ENCODE data around the gene STRIP1. TPM values are rescaled to one million over a fixed set of nuclear protein-coding genes. Genes with fewer than 3 reads are reported as not detected.

The STRIP1 gene, protein sequence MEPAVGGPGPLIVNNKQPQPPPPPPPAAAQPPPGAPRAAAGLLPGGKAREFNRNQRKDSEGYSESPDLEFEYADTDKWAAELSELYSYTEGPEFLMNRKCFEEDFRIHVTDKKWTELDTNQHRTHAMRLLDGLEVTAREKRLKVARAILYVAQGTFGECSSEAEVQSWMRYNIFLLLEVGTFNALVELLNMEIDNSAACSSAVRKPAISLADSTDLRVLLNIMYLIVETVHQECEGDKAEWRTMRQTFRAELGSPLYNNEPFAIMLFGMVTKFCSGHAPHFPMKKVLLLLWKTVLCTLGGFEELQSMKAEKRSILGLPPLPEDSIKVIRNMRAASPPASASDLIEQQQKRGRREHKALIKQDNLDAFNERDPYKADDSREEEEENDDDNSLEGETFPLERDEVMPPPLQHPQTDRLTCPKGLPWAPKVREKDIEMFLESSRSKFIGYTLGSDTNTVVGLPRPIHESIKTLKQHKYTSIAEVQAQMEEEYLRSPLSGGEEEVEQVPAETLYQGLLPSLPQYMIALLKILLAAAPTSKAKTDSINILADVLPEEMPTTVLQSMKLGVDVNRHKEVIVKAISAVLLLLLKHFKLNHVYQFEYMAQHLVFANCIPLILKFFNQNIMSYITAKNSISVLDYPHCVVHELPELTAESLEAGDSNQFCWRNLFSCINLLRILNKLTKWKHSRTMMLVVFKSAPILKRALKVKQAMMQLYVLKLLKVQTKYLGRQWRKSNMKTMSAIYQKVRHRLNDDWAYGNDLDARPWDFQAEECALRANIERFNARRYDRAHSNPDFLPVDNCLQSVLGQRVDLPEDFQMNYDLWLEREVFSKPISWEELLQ
- 13.9 TPM for polyA plus RNA-seq (2012; ENCODE audit: missing spikeins)

DNA sequence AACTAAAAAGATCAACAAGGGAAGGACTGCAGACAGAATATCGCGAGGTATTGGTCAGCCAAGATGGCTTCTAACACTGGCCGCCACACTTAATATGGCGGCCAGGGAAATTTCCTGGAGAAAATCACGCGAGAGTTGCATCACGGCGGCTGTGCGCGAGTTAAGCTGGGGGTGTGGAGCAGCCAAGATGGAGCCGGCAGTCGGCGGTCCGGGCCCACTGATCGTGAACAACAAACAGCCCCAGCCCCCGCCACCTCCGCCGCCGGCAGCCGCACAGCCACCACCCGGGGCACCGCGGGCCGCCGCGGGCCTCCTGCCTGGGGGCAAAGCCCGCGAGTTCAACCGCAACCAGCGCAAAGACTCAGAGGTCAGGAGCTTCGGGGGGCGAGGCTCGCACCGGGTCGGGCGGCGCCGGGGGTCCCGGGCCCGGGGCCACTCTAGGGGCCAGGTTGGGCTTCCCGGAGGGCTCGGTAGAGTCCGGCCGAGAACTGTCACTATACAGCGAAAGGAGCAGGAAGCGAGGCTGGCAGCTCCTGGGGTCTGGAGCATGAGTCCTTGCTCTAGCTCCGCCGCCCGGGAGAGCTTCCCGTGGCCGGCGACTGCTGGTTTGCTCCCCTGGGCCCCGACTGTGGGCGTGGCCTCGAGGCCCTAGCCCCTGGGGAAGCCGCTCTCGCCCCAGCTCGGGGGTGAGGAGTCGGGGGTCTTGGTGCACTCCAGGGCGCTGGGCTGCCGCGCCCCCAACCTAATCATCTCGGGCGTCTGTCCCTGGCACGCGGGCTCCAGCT, at the start of gene STRIP1:
Gene STRIP1 (plus strand): TSS at position 174 of the 785 bp plus-strand sequence. CDS start 14 bp downstream, at position 188.
- DNase-seq (ENCODE audit: insufficient read length), result peak; percentile 72
- FAIRE-seq, result peak; percentile 85
- peak; percentile 77; the same call in 1 of the 2 replicates for TF ChIP-seq POLR2AphosphoS5 (IDR thresholded peaks at IDR 0.05; ENCODE audit: low read depth, low read length)
- peak; percentile 66; the same call in 1 of the 2 replicates for TF ChIP-seq POLR2A (IDR thresholded peaks at IDR 0.05; ENCODE audit: low read depth, low read length)
- TF ChIP-seq TAF1 (IDR thresholded peaks at IDR 0.05; ENCODE audit: borderline replicate concordance, low read depth, low read length), result 0 out of 2 replicates have a peak, but pooled peaks have one; percentile 33

DNA sequence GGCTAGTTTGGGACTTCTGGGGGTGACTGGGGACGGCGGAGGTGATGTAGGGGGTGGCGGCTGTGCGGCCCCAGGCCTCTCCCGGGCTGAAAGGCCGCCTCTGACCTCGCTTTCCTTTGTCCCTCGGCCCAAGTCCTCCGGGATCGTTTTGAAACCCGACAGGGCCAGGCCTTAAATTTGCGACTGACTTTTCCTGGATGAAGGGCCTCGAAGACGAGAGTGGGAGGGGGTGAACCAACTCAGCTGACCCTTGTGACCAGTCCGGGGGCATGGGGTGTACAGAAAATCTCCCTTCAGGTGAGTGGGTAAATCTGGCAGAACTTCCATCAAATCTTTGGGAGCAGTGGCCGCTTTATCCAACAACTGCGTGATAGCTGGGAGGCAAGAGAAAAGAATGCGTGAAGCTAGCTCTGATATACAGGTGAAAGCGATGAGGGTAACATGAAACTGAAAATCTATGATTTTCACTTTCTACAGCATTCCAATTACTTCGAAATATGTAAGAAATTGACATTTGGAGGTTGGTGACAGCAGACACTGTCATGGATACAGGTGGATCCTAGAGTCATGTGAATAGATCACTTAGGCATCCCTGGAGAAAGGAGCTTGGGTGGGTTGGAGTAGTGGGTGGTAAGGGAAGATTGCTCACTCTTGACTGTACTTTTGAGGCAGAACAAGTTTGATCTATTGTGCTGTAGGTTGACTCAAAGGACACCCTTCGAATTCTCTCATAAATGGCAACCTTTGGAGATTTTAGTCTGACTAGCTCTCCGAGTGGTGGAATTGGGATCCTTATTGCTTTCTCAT, 49.0 kb upstream of the STRIP1 start:
- DNase-seq (ENCODE audit: insufficient read length) (no peak), FAIRE-seq (no peak)
- TF ChIP-seq POLR2AphosphoS5 (IDR thresholded peaks at IDR 0.05; ENCODE audit: low read depth, low read length) (no peak), POLR2A (IDR thresholded peaks at IDR 0.05; ENCODE audit: low read depth, low read length) (no peak), TAF1 (IDR thresholded peaks at IDR 0.05; ENCODE audit: borderline replicate concordance, low read depth, low read length) (no peak)

DNA sequence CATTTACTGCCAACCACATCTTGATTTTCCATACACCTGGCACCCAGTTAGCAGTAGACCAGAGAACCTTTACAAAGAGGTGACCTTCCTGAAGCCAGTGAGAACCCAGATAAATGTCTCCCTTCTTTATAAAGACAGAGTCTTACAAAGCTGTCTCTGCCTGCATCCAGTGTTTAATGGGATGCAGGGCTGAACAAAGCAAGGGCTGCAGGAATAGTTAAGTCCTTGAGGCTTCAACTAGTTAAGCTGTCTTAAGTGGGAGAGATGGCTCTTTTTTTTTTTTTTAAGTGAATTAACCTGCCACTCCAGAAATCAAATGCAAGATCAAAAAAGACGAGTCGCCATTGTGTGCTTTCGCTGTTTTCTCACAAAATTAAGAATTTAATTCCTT, 48.4 kb upstream of the STRIP1 start:
- TF ChIP-seq POLR2AphosphoS5 (IDR thresholded peaks at IDR 0.05; ENCODE audit: low read depth, low read length) (no peak), POLR2A (IDR thresholded peaks at IDR 0.05; ENCODE audit: low read depth, low read length) (no peak), TAF1 (IDR thresholded peaks at IDR 0.05; ENCODE audit: borderline replicate concordance, low read depth, low read length) (no peak)
- no peak for FAIRE-seq
- no peak for DNase-seq (ENCODE audit: insufficient read length)

DNA sequence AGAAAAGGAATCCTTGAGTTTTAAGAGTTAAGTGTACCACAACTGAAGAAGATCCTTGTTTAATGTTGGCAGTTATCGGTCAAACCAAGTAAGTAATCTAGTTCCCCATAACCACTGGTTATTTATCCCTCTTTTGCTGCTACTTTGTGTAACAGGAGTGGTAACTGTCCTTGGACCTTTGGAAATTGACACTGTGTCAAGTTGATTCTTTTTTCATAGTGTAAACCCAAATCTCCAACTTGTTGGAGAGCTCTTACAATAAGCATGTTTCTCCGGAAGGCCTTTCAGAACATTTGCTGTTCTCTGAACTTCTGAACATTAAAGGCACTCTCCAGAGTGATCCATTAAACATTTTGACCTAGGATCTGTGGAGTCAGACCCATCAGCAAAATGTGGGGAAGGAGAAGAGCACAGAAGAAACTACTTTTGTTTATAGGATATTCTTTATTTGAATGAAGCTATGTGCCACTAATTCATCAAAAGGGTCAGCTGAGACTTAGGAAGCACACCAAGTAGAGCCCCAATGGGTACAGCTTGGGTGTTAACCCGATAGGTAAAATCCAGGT, 46.0 kb upstream of the STRIP1 start:
- no peak for TF ChIP-seq TAF1 (IDR thresholded peaks at IDR 0.05; ENCODE audit: borderline replicate concordance, low read depth, low read length)
- no peak for TF ChIP-seq POLR2AphosphoS5 (IDR thresholded peaks at IDR 0.05; ENCODE audit: low read depth, low read length)
- no peak for TF ChIP-seq POLR2A (IDR thresholded peaks at IDR 0.05; ENCODE audit: low read depth, low read length)
- FAIRE-seq (no peak), DNase-seq (ENCODE audit: insufficient read length) (no peak)

DNA sequence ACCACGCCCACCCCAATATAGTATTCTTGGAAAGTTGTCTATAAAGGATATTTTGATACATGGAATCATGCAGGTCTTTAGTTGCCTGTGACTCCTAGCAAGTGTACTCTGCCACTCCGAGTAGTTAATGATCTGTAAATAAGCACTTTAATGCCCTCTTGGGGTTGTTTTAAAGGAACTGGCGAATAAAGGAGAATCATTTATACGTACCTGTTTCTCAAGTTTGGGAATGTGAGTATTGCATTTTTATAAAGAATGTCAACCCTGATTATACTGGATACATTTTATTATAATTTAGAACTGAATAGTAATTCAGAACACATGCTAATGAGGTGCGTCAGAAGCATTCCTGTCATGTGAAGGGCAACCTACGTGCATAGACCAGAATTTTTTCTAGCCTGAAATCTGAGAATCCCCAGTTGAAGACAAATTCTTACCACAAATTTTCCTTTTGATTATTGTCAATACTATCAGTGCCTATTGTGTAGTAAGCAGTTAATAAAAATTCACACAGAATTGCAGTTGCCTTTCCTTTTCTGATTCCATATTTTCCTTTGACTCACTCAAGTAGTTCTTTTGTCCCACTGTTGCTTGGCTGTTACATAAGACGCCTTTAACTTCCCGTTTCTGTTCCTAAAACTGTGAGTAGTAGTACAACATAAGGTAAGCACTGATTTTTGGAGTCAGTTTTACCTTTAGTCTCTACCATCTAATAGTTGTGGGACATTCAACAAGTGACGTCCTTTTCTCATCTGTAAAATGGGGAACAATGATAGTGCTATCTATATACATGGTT, 44.7 kb upstream of the STRIP1 start:
- FAIRE-seq (peak; percentile 53), DNase-seq (ENCODE audit: insufficient read length) (no peak)
- TF ChIP-seq TAF1 (IDR thresholded peaks at IDR 0.05; ENCODE audit: borderline replicate concordance, low read depth, low read length) (no peak), POLR2A (IDR thresholded peaks at IDR 0.05; ENCODE audit: low read depth, low read length) (no peak), POLR2AphosphoS5 (IDR thresholded peaks at IDR 0.05; ENCODE audit: low read depth, low read length) (no peak)

DNA sequence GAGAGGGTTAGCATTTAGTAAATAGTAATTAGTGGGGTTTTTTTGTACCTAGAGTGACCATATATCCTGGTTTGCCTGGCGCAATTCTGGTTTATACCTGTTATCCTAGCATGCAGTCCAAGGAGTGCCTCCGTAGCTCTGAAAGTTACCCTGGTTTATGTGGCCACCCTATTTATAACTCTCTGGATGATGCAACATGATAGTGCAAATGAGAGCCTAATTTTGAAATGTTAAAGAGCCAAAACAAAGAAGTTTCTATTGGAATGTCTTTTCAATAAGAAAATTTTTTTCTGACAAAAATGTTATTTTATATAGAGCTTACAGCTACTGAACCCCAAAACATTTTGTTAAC, 44.1 kb upstream of the STRIP1 start:
- no peak for DNase-seq (ENCODE audit: insufficient read length)
- FAIRE-seq, result no peak
- TF ChIP-seq TAF1 (IDR thresholded peaks at IDR 0.05; ENCODE audit: borderline replicate concordance, low read depth, low read length) (no peak), POLR2AphosphoS5 (IDR thresholded peaks at IDR 0.05; ENCODE audit: low read depth, low read length) (no peak), POLR2A (IDR thresholded peaks at IDR 0.05; ENCODE audit: low read depth, low read length) (no peak)

DNA sequence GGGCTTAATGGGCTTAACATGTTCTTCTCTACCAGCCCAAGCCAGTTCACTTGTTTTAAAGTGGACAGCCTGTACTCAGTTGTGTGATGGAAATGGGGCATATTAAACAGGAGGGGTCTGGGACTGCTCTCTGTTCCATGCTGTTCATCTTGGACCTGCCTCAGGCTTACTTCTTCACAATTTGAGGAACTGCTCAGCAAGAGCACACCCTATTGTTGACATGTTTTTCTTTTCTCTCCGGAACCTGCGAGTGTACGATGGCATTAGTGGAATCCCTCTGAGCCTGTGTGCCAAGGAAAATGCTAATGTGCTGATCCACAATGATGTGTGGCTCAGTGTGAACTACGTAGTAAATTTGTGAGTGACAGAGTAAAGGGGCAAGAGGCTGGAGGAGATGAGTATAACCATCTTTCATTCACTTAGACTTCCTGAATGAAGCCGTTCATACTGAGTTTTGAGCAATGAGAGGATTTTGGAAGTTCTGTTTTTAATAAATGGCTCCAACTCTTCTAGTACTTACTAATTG, 43.0 kb upstream of the STRIP1 start:
- DNase-seq (ENCODE audit: insufficient read length) (no peak), FAIRE-seq (no peak)
- TF ChIP-seq POLR2AphosphoS5 (IDR thresholded peaks at IDR 0.05; ENCODE audit: low read depth, low read length), result no peak
- TF ChIP-seq TAF1 (IDR thresholded peaks at IDR 0.05; ENCODE audit: borderline replicate concordance, low read depth, low read length), result no peak
- no peak for TF ChIP-seq POLR2A (IDR thresholded peaks at IDR 0.05; ENCODE audit: low read depth, low read length)

DNA sequence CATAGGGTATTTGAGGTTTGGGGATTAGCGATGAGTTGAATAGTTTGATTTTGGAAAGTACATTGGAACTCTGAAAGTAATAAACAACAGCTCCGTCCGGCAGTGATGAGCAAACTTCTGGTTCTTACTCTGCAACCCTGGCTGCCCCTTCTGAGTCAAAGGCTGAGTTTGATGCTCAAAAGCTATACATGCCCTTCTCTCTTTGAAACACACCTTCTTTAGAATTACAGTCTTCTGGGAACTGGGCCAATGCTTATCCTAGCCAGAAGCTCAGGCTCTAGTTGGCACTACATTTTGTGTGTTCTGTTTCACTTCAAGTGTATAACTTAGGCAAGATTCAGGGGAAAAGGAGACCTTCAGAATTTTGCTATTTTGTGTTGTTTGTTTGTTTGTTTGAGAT, 40.5 kb upstream of the STRIP1 start:
- TF ChIP-seq POLR2A (IDR thresholded peaks at IDR 0.05; ENCODE audit: low read depth, low read length) (no peak), TAF1 (IDR thresholded peaks at IDR 0.05; ENCODE audit: borderline replicate concordance, low read depth, low read length) (no peak), POLR2AphosphoS5 (IDR thresholded peaks at IDR 0.05; ENCODE audit: low read depth, low read length) (no peak)
- DNase-seq (ENCODE audit: insufficient read length) (no peak), FAIRE-seq (no peak)

DNA sequence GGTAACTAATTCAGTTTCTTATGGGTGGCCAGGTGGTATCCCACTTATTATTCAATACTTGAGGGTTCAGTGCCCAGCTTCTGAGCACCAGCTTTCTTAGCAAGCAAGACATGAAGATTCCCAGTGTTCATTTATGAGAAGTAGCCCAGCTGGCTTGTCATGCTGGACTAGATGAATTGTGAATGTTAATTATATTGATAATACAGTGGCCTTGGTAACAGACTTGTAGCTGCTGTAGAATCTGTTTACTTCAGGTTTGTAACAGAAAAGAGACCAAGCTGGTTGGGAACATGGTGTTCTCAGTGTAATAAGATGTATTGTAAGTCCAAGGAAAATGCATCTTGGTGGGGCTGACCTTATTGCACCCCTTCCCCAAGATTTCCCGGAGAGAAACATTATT, 39.8 kb upstream of the STRIP1 start:
- no peak for TF ChIP-seq POLR2A (IDR thresholded peaks at IDR 0.05; ENCODE audit: low read depth, low read length)
- TF ChIP-seq POLR2AphosphoS5 (IDR thresholded peaks at IDR 0.05; ENCODE audit: low read depth, low read length), result no peak
- TF ChIP-seq TAF1 (IDR thresholded peaks at IDR 0.05; ENCODE audit: borderline replicate concordance, low read depth, low read length), result no peak
- FAIRE-seq (no peak), DNase-seq (ENCODE audit: insufficient read length) (no peak)
